GM12891 (cell line): ENCODE measurements around the gene CGB2.

ENCODE experiments used
- POLR2A ChIP-seq: IDR thresholded peaks from 2 replicates; pipeline ENCODE4 v1.6.1; 2011; ENCODE audit warnings: low read depth, low read length, control low read depth
- POLR2AphosphoS5 ChIP-seq: IDR thresholded peaks from 2 replicates; pipeline ENCODE4 v1.6.1; 2011; ENCODE audit warnings: low read depth, low read length, control low read depth

- TF ChIP-seq POLR2AphosphoS5 (no peak), POLR2A (no peak)
Measured at GRCh38 chr19:49061000-49061399, 29.3 kb downstream of the CGB2 start.
